Endothelial cell of umbilical vein (primary cell): ENCODE results near the gene ZFP62. TPM values are rescaled to one million over a fixed set of nuclear protein-coding genes. Genes with fewer than 3 reads are reported as not detected.

Experiments used
- BruUV-seq: library from RNA; stranded (reverse); fragments of 400-500 nt; replicated peaks from 2 replicates; lab custom pipeline; 2021; lab: Mats Ljungman, UMichigan
- CTCF ChIA-PET: fragments of 300-600, 350-600 bp; sonication (Branson Sonifier 250); formaldehyde crosslinking; loops from one replicate; lab custom pipeline; 2021; ENCODE audit warnings: antibody characterized with exemption, inconsistent platforms; lab: Charles Lee
- POLR2A ChIA-PET: fragments of 300-600, 350-600 bp; sonication (Branson Sonifier 250); formaldehyde crosslinking; loops from one replicate; lab custom pipeline; 2021; ENCODE audit warnings: antibody characterized with exemption, inconsistent platforms; lab: Charles Lee
- DNase-seq: peaks from one replicate; pipeline ENCODE4 v3.0.0-alpha.2; 2011; ENCODE audit warnings: low read depth, low spot score
- FAIRE-seq: peaks from 2 replicates; lab custom pipeline; 2011; peaks lifted over from hg19 to GRCh38; lab: Jason Lieb, UNC
- H2AFZ ChIP-seq: 2 replicates; pipeline ENCODE4 v1.6.0; 2012; ENCODE audit warnings: low read depth, low read length, control low read depth, inconsistent platforms
- H3K27ac ChIP-seq: 2 replicates; pipeline ENCODE4 v1.5.1; 2011; ENCODE audit warnings: low read depth, mild to moderate bottlenecking, control low read depth, low read length, moderate library complexity; ENCODE audit not compliant: insufficient read depth
- H3K27me3 ChIP-seq, 2 experiments: 2 replicates each; pipeline versions ENCODE4 v1.6.0 to v1.6.1; 2011; ENCODE audit warnings: low read length in 2 of 2, mixed read lengths in 1 of 2; ENCODE audit not compliant: control insufficient read depth in 2 of 2, insufficient read depth in 2 of 2
- H3K36me3 ChIP-seq, 2 experiments: 2 replicates in 1 of 2; 3 replicates in 1 of 2; pipeline ENCODE4 v1.5.1; 2011; ENCODE audit warnings: low read length in 2 of 2, mild to moderate bottlenecking in 1 of 2, moderate library complexity in 1 of 2; ENCODE audit not compliant: control insufficient read depth in 2 of 2, insufficient read depth in 2 of 2; ENCODE audit errors: extremely low read depth in 1 of 2
- H3K4me1 ChIP-seq: 3 replicates; pipeline ENCODE4 v1.5.1; 2011; ENCODE audit warnings: mild to moderate bottlenecking, low read length; ENCODE audit not compliant: control insufficient read depth, insufficient read depth; ENCODE audit errors: extremely low read depth
- H3K4me2 ChIP-seq: 2 replicates; pipeline ENCODE4 v1.6.1; 2011; ENCODE audit warnings: low read length, control low read depth, mixed read lengths; ENCODE audit not compliant: insufficient read depth
- H3K4me3 ChIP-seq, 3 experiments: fragments of 200-600 bp in 1 of 3; sonication (generic), shearing (Covaris generic) in 1 of 3; replicated peaks in 1 of 3; 2 replicates each; pipeline ENCODE4 v1.5.1; 2011 to 2016; ENCODE audit warnings: control low read depth in 3 of 3, low read length in 3 of 3, mild to moderate bottlenecking in 2 of 3, inconsistent platforms in 1 of 3, low read depth in 1 of 3, moderate library complexity in 1 of 3; ENCODE audit not compliant: insufficient read depth in 1 of 3
- H3K79me2 ChIP-seq: 2 replicates; pipeline ENCODE4 v1.6.0; 2012; ENCODE audit warnings: low read length, inconsistent platforms; ENCODE audit not compliant: control insufficient read depth, insufficient read depth
- H3K9ac ChIP-seq: replicated peaks from 2 replicates; pipeline ENCODE3; 2011; ENCODE audit warnings: low read length, control low read depth; ENCODE audit not compliant: insufficient read depth; ENCODE audit errors: extremely low read depth
- H3K9me1 ChIP-seq: replicated peaks from 3 replicates; pipeline ENCODE4 v1.6.0; 2011; ENCODE audit warnings: mild to moderate bottlenecking, low read length; ENCODE audit not compliant: control insufficient read depth, insufficient read depth; ENCODE audit errors: extremely low read depth
- H3K9me3 ChIP-seq: replicated peaks from 2 replicates; pipeline ENCODE4 v1.5.1; 2012; ENCODE audit warnings: low read length, inconsistent platforms; ENCODE audit not compliant: control insufficient read depth, insufficient read depth
- H4K20me1 ChIP-seq: replicated peaks from 2 replicates; pipeline ENCODE3; 2011; ENCODE audit warnings: mild to moderate bottlenecking, low read length; ENCODE audit not compliant: control insufficient read depth, insufficient read depth; ENCODE audit errors: extremely low read depth
- EZH2 ChIP-seq: IDR thresholded peaks from 2 replicates; pipeline ENCODE4 v1.6.1; 2012; ENCODE audit warnings: borderline replicate concordance, low read depth, mild to moderate bottlenecking, moderate library complexity, low read length, inconsistent platforms; ENCODE audit not compliant: severe bottlenecking
- FOS ChIP-seq: IDR thresholded peaks from 2 replicates; pipeline ENCODE4 v1.6.1; 2011; ENCODE audit warnings: mild to moderate bottlenecking, low read length, moderate library complexity, borderline replicate concordance; ENCODE audit not compliant: insufficient read depth
- GATA2 ChIP-seq: IDR thresholded peaks from 2 replicates; pipeline ENCODE4 v1.7.0; 2011; ENCODE audit warnings: low read depth, mild to moderate bottlenecking, moderate library complexity, mixed read lengths, low read length; ENCODE audit not compliant: insufficient read length, insufficient read depth
- JUN ChIP-seq: IDR thresholded peaks from 2 replicates; pipeline ENCODE4 v1.6.1; 2011; ENCODE audit warnings: borderline replicate concordance, low read depth; ENCODE audit not compliant: insufficient read length, insufficient read depth
- MYC ChIP-seq: IDR thresholded peaks from one replicate; pipeline ENCODE4 v1.6.1; 2011; ENCODE audit warnings: mild to moderate bottlenecking, low read depth, low read length
- POLR2A ChIP-seq: IDR thresholded peaks from 2 replicates; pipeline ENCODE4 v1.6.1; 2012; ENCODE audit warnings: low read depth, mild to moderate bottlenecking, control low read depth, low read length
- POLR2AphosphoS5 ChIP-seq: IDR thresholded peaks from 2 replicates; pipeline ENCODE4 v1.6.1; 2012; ENCODE audit warnings: low read depth, mild to moderate bottlenecking, control low read depth, low read length, moderate library complexity; ENCODE audit not compliant: insufficient read depth
- dilution Hi-C: fragments of 300-500 bp; cut with MboI; formaldehyde crosslinking; loops from one replicate; pipeline ENCODE4 v1.15.0; 2019; ENCODE audit warnings: low sequenced_read_pairs; ENCODE audit not compliant: extremely low pct_ligation_motif_present
- intact Hi-C: fragments of 100-400 bp; cut with micrococcal nuclease; formaldehyde crosslinking; loops from one replicate; pipeline ENCODE4 v1.10.0; 2022
- polyA plus RNA-seq, 4 experiments: library from polyadenylated mRNA; depleted of rRNA in 3 of 4; stranded (reverse) in 3 of 4; unstranded in 1 of 4; fragments of >200 nt; gene quantifications; 2 replicates each; pipeline versions ENCODE4 v1.2.1 to v1.2.3, GENCODE V29; 2011 to 2012; ENCODE audit warnings: missing spikeins in 1 of 4
- total RNA-seq: library from RNA; stranded (reverse); gene quantifications from 2 replicates; pipeline ENCODE4 v1.2.3, GENCODE V29; 2021
- TF ChIP-seq, protein P1 (sequence below): IDR thresholded peaks from 2 replicates; pipeline ENCODE4 v1.6.1; 2011; ENCODE audit not compliant: insufficient read depth, insufficient read length
- TF ChIP-seq, protein P2 (sequence below), 2 donors: IDR thresholded peaks; 1 replicate in 1 of 2; 2 replicates in 1 of 2; pipeline ENCODE4 v1.5.1; 2011; ENCODE audit warnings: low read length in 2 of 2, mild to moderate bottlenecking in 2 of 2, moderate library complexity in 2 of 2, control low read depth in 1 of 2, inconsistent platforms in 1 of 2, low read depth in 1 of 2; ENCODE audit not compliant: insufficient read depth in 1 of 2; ENCODE audit errors: extremely low read depth in 1 of 2

The ZFP62 gene
- total and polyA plus RNA-seq, 2 donors (not counting 3 experiments of a cell fraction or from before 2014, with no cell fraction given), result 3.7 to 19.7 TPM

GRCh38 chr5:180850434-180851078, 10.5 kb downstream of the ZFP62 start:
- TF ChIP-seq POLR2AphosphoS5 (no peak), GATA2 (no peak), POLR2A (no peak), MYC (no peak), EZH2 (no peak), FOS (no peak), JUN (no peak)
- TF ChIP-seq, protein P1, sequence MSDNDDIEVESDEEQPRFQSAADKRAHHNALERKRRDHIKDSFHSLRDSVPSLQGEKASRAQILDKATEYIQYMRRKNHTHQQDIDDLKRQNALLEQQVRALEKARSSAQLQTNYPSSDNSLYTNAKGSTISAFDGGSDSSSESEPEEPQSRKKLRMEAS, result no peak
- TF ChIP-seq, protein P2, sequence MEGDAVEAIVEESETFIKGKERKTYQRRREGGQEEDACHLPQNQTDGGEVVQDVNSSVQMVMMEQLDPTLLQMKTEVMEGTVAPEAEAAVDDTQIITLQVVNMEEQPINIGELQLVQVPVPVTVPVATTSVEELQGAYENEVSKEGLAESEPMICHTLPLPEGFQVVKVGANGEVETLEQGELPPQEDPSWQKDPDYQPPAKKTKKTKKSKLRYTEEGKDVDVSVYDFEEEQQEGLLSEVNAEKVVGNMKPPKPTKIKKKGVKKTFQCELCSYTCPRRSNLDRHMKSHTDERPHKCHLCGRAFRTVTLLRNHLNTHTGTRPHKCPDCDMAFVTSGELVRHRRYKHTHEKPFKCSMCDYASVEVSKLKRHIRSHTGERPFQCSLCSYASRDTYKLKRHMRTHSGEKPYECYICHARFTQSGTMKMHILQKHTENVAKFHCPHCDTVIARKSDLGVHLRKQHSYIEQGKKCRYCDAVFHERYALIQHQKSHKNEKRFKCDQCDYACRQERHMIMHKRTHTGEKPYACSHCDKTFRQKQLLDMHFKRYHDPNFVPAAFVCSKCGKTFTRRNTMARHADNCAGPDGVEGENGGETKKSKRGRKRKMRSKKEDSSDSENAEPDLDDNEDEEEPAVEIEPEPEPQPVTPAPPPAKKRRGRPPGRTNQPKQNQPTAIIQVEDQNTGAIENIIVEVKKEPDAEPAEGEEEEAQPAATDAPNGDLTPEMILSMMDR (IDR thresholded peaks at IDR 0.05; ENCODE audit: extremely low read depth in 1 of 2, insufficient read depth in 1 of 2, low read depth in 1 of 2, low read length in 2 of 2), result no peak
- dilution Hi-C loops, result no loop called here
- POLR2A ChIA-PET, result no interaction called here
- Histone ChIP-seq H4K20me1 (no peaks in the 10 kb centered on the region), H3K4me2 (no peak overlapping the region), H3K4me3 (no peak overlapping the region), H3K79me2 (no peaks in the 10 kb centered on the region), H3K9me3 (peaks cover 28% of the 10 kb centered on the region), H3K9ac (no peak overlapping the region), H3K4me1 (peaks cover 6% of the 10 kb centered on the region), H3K27ac (no peak overlapping the region), H3K36me3 (peaks cover 16 to 26% of the 10 kb centered on the region in 2 experiments), H3K27me3 (no peaks in the 10 kb centered on the region), H3K9me1 (no peaks in the 10 kb centered on the region), H2AFZ (no peak overlapping the region)
- FAIRE-seq (no peak), DNase-seq (no peak)
- no TSS peak for BruUV-seq
- CTCF ChIA-PET, result no interaction called here
- intact Hi-C loops, result no loop called here
